K562 (cell line): ENCODE results near the gene INTS1. TPM values are rescaled to one million over a fixed set of nuclear protein-coding genes. Genes with fewer than 3 reads are reported as not detected.

ENCODE experiments used
- ATAC-seq: fragments of 200-7000 bp; cut with Tn5 transposase; 3 replicates; pipeline ENCODE4 v1.9.1; 2020; ENCODE audit warnings: moderate library complexity
- BruUV-seq: library from RNA; stranded (reverse); fragments of 400-500 nt; replicated peaks from 2 replicates; lab custom pipeline; 2021; lab: Mats Ljungman, UMichigan
- CTCF ChIA-PET: fragments of 300-600 bp; formaldehyde crosslinking; extraction: SDS; loops from one replicate; lab custom pipeline; 2021; ENCODE audit warnings: low intra/inter-chr PET ratio; lab: Yijun Ruan, JAX
- POLR2A ChIA-PET: fragments of 300-600, 350-650 bp; sonication (Branson Sonifier 250); formaldehyde crosslinking; extraction: SDS; loops from one replicate; lab custom pipeline; 2021; ENCODE audit warnings: antibody characterized with exemption, inconsistent platforms; lab: Yijun Ruan, JAX
- DNase-seq, 4 experiments: peaks; one replicate each; pipeline versions ENCODE4 v3.0.0 to v3.0.0-alpha.2; 2011 to 2018; ENCODE audit warnings: low spot score in 3 of 4, mixed read lengths in 3 of 4; ENCODE audit errors: extremely low read depth in 1 of 4
- FAIRE-seq: peaks from 2 replicates; lab custom pipeline; 2011; peaks lifted over from hg19 to GRCh38; lab: Jason Lieb, UNC
- H2AFZ ChIP-seq: 2 replicates; pipeline ENCODE4 v1.6.0; 2011; ENCODE audit warnings: low read depth, low read length, control low read depth, inconsistent platforms
- H3K27ac ChIP-seq: fragments of 200-600 bp; 3 replicates; pipeline ENCODE4 v1.8.0; 2011; ENCODE audit warnings: low read depth, mild to moderate bottlenecking, control low read depth, inconsistent platforms, low read length, moderate library complexity, mixed read lengths; ENCODE audit errors: extremely low read depth
- H3K27me3 ChIP-seq, 2 experiments: fragments of 300-600 bp in 1 of 2; 2 replicates in 1 of 2; 3 replicates in 1 of 2; pipeline versions ENCODE4 v1.6.0 to v1.8.0; 2011; ENCODE audit warnings: inconsistent platforms in 2 of 2, low read length in 2 of 2, mild to moderate bottlenecking in 1 of 2, mixed read lengths in 1 of 2, moderate library complexity in 1 of 2; ENCODE audit not compliant: control insufficient read depth in 2 of 2, insufficient read depth in 2 of 2
- H3K36me3 ChIP-seq: fragments of 300-600 bp; 3 replicates; pipeline ENCODE4 v1.8.0; 2011; ENCODE audit warnings: mild to moderate bottlenecking, low read length, inconsistent platforms; ENCODE audit not compliant: control insufficient read depth, insufficient read depth
- H3K4me1 ChIP-seq, 2 experiments: fragments of 200-600 bp in 1 of 2; replicated peaks in 1 of 2; 2 replicates in 1 of 2; 3 replicates in 1 of 2; pipeline versions ENCODE4 v1.5.1 to v1.8.0; 2011; ENCODE audit warnings: inconsistent platforms in 2 of 2, low read length in 2 of 2, mild to moderate bottlenecking in 1 of 2, mixed read lengths in 1 of 2, moderate library complexity in 1 of 2; ENCODE audit not compliant: control insufficient read depth in 2 of 2, insufficient read depth in 2 of 2
- H3K4me2 ChIP-seq: 2 replicates; pipeline ENCODE4 v1.6.1; 2011; ENCODE audit warnings: low read length, control low read depth, inconsistent platforms, mixed read lengths; ENCODE audit not compliant: insufficient read depth
- H3K4me3 ChIP-seq: fragments of 200-600 bp; sonication (generic), shearing (Covaris generic); 2 replicates; pipeline ENCODE4 v1.5.1; 2016; ENCODE audit warnings: control low read depth, inconsistent platforms
- H3K79me2 ChIP-seq: fragments of 200-600 bp; 3 replicates; pipeline ENCODE4 v1.8.0; 2011; ENCODE audit warnings: low read length, inconsistent platforms; ENCODE audit not compliant: control insufficient read depth, insufficient read depth
- H3K9ac ChIP-seq, 2 experiments: 2 replicates each; pipeline versions ENCODE4 v1.6.0 to v1.6.1; 2011; ENCODE audit warnings: low read depth in 2 of 2, low read length in 2 of 2, control low read depth in 1 of 2, inconsistent platforms in 1 of 2, mild to moderate bottlenecking in 1 of 2, mixed read lengths in 1 of 2; ENCODE audit not compliant: insufficient read depth in 1 of 2
- H3K9me1 ChIP-seq: one replicate; pipeline ENCODE4 v1.6.0; 2011; ENCODE audit warnings: inconsistent platforms, mild to moderate bottlenecking, low read length, moderate library complexity; ENCODE audit not compliant: control insufficient read depth, insufficient read depth
- H3K9me3 ChIP-seq: replicated peaks from 2 replicates; pipeline ENCODE4 v1.5.1; 2011; ENCODE audit warnings: low read depth, low read length, inconsistent platforms; ENCODE audit not compliant: control insufficient read depth, insufficient read depth
- H4K20me1 ChIP-seq: replicated peaks from 2 replicates; pipeline ENCODE4 v1.6.1; 2011; ENCODE audit warnings: low read length, inconsistent platforms, mixed read lengths; ENCODE audit not compliant: control insufficient read depth, insufficient read depth
- BRD4 ChIP-seq: fragments of 200-600 bp; sonication (generic); IDR thresholded peaks from 2 replicates; pipeline ENCODE4 v1.6.1; 2017; ENCODE audit warnings: inconsistent platforms
- FOXA1 ChIP-seq: fragments of 450-650 bp; IDR thresholded peaks from 2 replicates; pipeline ENCODE4 v1.6.1; 2016; ENCODE audit warnings: mild to moderate bottlenecking, borderline replicate concordance
- KLF1 ChIP-seq: fragments of 450-650 bp; IDR thresholded peaks from 2 replicates; pipeline ENCODE4 v1.6.1; 2016; ENCODE audit warnings: missing genetic modification characterization, missing compliant biosample characterization
- MGA ChIP-seq: fragments of 450-650 bp; IDR thresholded peaks from 2 replicates; pipeline ENCODE4 v1.6.1; 2016; ENCODE audit warnings: mild to moderate bottlenecking, moderate library complexity
- MITF ChIP-seq: IDR thresholded peaks from 2 replicates; pipeline ENCODE4 v1.6.1; 2014; ENCODE audit warnings: antibody characterized with exemption
- RBFOX2 ChIP-seq: fragments of 200-400 bp; formaldehyde crosslinking; IDR thresholded peaks from 2 replicates; pipeline ENCODE4 v1.6.1; 2017; ENCODE audit warnings: low read depth, mild to moderate bottlenecking, low read length, moderate library complexity
- ZBTB17 ChIP-seq: fragments of 450-650 bp; formaldehyde crosslinking; IDR thresholded peaks from 2 replicates; pipeline ENCODE4 v1.4.0; 2020; ENCODE audit warnings: mild to moderate bottlenecking
- ZNF217 ChIP-seq: sonication (generic); formaldehyde crosslinking; IDR thresholded peaks from 2 replicates; pipeline ENCODE4 v1.8.0; 2022; ENCODE audit warnings: mild to moderate bottlenecking, missing genetic modification reagents
- ZNF76 ChIP-seq: fragments of 250-450 bp; sonication (Bioruptor Pico); IDR thresholded peaks from 2 replicates; pipeline ENCODE4 v1.4.0; 2020; ENCODE audit warnings: mild to moderate bottlenecking, moderate library complexity, borderline replicate concordance
- WGBS: fragments of 100-300 bp; shearing (Covaris generic); methylation state at CpG from one replicate; pipeline ENCODE4 v1.1.6; 2016; ENCODE audit warnings: low coverage, mixed read lengths; ENCODE audit not compliant: insufficient coverage; ENCODE audit errors: missing lambda C conversion rate; 5-methylcytosine and 5-hydroxymethylcytosine counted together
- in situ Hi-C: fragments of 300-500 bp; cut with MboI; formaldehyde crosslinking; loops from 4 replicates; pipeline ENCODE4 v1.15.0; 2018; ENCODE audit warnings: inconsistent platforms, mixed read lengths
- intact Hi-C: fragments of 100-400 bp; cut with micrococcal nuclease; formaldehyde crosslinking; loops from 2 replicates; pipeline ENCODE4 v1.14.2; 2022
- polyA plus RNA-seq, 8 experiments: library from polyadenylated mRNA; depleted of rRNA in 4 of 8; stranded (reverse) in 5 of 8; unstranded in 3 of 8; fragments of >200 nt; fragmentation: Nextera tagmentation in 2 of 8; fragmentation: Illumina TruSeq in 1 of 8; extraction: Ambion mirVana in 2 of 8; extraction: Trizol in 1 of 8; gene quantifications; 2 replicates each; pipeline versions ENCODE4 v1.2.1 to v1.2.3, GENCODE V29; 2011 to 2014; ENCODE audit warnings: inconsistent platforms in 1 of 8, missing spikeins in 1 of 8
- total RNA-seq, 7 experiments: library from RNA; depleted of rRNA in 6 of 7; stranded (reverse); fragments of >200 nt in 6 of 7; fragmentation: Illumina TruSeq in 2 of 7; extraction: Trizol in 2 of 7; gene quantifications; 2 replicates each; pipeline versions ENCODE4 v1.2.1 to v1.2.3, GENCODE V29; 2011 to 2021; ENCODE audit warnings: low replicate concordance in 1 of 7

Gene INTS1
- total and polyA plus RNA-seq, 9 of the 15 experiments (the other 6 are each of a cell fraction or from before 2014, with no cell fraction given): 0.34 to 119 (median 18.5) TPM

- H3K9ac ChIP-seq: 0 out of 4 replicates have a peak overlapping the region, but pooled peaks of 1 of the 2 experiments have one; percentile 4
- peaks cover 39% of the 10 kb centered on the region; the same call in 2 of the 3 replicates for H3K36me3 ChIP-seq
- H4K20me1 ChIP-seq: peaks cover 53% of the 10 kb centered on the region
- intact Hi-C loops (no loop called here), in situ Hi-C loops (no loop called here)
- DNase-seq (no peak), FAIRE-seq (no peak), ATAC-seq (no peak)
- no peak overlapping the region for H3K4me3 ChIP-seq
- no peaks in the 10 kb centered on the region for H3K9me3 ChIP-seq
- no peak overlapping the region for H2AFZ ChIP-seq
- H3K79me2 ChIP-seq: peaks cover 73% of the 10 kb centered on the region
- H3K9me1 ChIP-seq: peaks cover 14% of the 10 kb centered on the region
- ChIA-PET CTCF (no interaction called here), POLR2A (no interaction called here)
- no peak overlapping the region for H3K4me2 ChIP-seq
- no peak for TF ChIP-seq MGA
- TF ChIP-seq BRD4: no peak
- no peak for TF ChIP-seq KLF1 (tag)
- TF ChIP-seq ZNF217: no peak
- no peak for TF ChIP-seq ZNF76
- TF ChIP-seq RBFOX2: peak; percentile 9; the same call in 1 of the 2 replicates
- no peak for TF ChIP-seq MITF
- no peak for TF ChIP-seq ZBTB17
- TF ChIP-seq FOXA1: no peak
- WGBS: 89% methylated on average over 23 of the region's 42 CpGs
- BruUV-seq: no TSS peak
- no peak overlapping the region; the same call in 2 of the 3 replicates for H3K27ac ChIP-seq
- peaks cover 45 to 88% of the 10 kb centered on the region in 2 experiments for H3K4me1 ChIP-seq
- no peaks in the 10 kb centered on the region for H3K27me3 ChIP-seq
These were observed 31.7 kb upstream of the INTS1 start for GRCh38 chr7:1535701-1536454.
